ENCODE measurements around the gene EVI5. TPM values are rescaled to one million over a fixed set of nuclear protein-coding genes. Genes with fewer than 3 reads are reported as not detected.
"Not testable (repeated sequence)": the region's sequence is repeated elsewhere in the genome, so short reads cannot be mapped to it uniquely, and the experiment has no call there.

EVI5 gene
- total RNA-seq, 2 experiments from 2014 or later, result 2.6 to 14.0 TPM

- Mint-ChIP-seq H3K36me3 (no peaks in the 10 kb centered on the region), H3K4me1 (no peaks in the 10 kb centered on the region), H3K27me3 (peaks cover 30% of the 10 kb centered on the region), H3K4me3 (no peak overlapping the region), H3K27ac (no peak overlapping the region), H3K9me3 (ENCODE audit: low read depth) (no peaks in the 10 kb centered on the region)
- DNase-seq (no peak), ATAC-seq (no peak)
- CTCF ChIA-PET, result no interaction called here
Measured at GRCh38 chr1:92754719-92755050, 30.2 kb downstream of the EVI5 start.

- peaks cover 27% of the 10 kb centered on the region for H3K27me3 Mint-ChIP-seq
- CTCF ChIA-PET, result interaction anchor here (1.1 kb wide), 1 partner anchor 12 kb away, joined by 3 read pairs; no protein-coding TSS in a partner anchor
- H3K4me1 Mint-ChIP-seq, result no peaks in the 10 kb centered on the region
- H3K36me3 Mint-ChIP-seq, result no peaks in the 10 kb centered on the region
- H3K4me3 Mint-ChIP-seq, result no peak overlapping the region
- H3K27ac Mint-ChIP-seq, result no peak overlapping the region
- ATAC-seq (no peak), DNase-seq (no peak)
- H3K9me3 Mint-ChIP-seq (ENCODE audit: low read depth), result no peaks in the 10 kb centered on the region
Measured at GRCh38 chr1:92754000-92754718, 30.7 kb downstream of the EVI5 start.

GRCh38 chr1:92752719-92753118 is 32.2 kb downstream of the EVI5 start:
- H3K27me3 Mint-ChIP-seq, result peaks cover 19% of the 10 kb centered on the region
- DNase-seq (no peak), ATAC-seq (no peak)
- no peaks in the 10 kb centered on the region for H3K9me3 Mint-ChIP-seq (ENCODE audit: low read depth)
- H3K4me3 Mint-ChIP-seq, result no peak overlapping the region
- CTCF ChIA-PET, result no interaction called here
- no peaks in the 10 kb centered on the region for H3K36me3 Mint-ChIP-seq
- no peak overlapping the region for H3K27ac Mint-ChIP-seq
- H3K4me1 Mint-ChIP-seq, result no peaks in the 10 kb centered on the region

- CTCF ChIA-PET, result interaction anchor here (0.6 to 4.9 kb wide), 22 partner anchors 9 to 739 kb away, joined by 3 to 67 read pairs (median 4); partner anchors contain the start of gene RPL5
- ATAC-seq (peak; percentile 60), DNase-seq (peak; percentile 48)
- H3K4me3 Mint-ChIP-seq, result no peak overlapping the region
- no peaks in the 10 kb centered on the region for H3K9me3 Mint-ChIP-seq (ENCODE audit: low read depth)
- H3K36me3 Mint-ChIP-seq, result no peaks in the 10 kb centered on the region
- H3K27me3 Mint-ChIP-seq, result peaks cover 19% of the 10 kb centered on the region
- H3K27ac Mint-ChIP-seq, result no peak overlapping the region
- no peaks in the 10 kb centered on the region for H3K4me1 Mint-ChIP-seq
Measured at GRCh38 chr1:92749024-92749634, 35.8 kb downstream of the EVI5 start.

GRCh38 chr1:92748138-92748537 is 36.8 kb downstream of the EVI5 start:
- no peak for DNase-seq

GRCh38 chr1:92747735-92748134 is 37.2 kb downstream of the EVI5 start:
- Mint-ChIP-seq H3K36me3 (no peaks in the 10 kb centered on the region), H3K9me3 (ENCODE audit: low read depth) (no peaks in the 10 kb centered on the region), H3K27ac (no peak overlapping the region), H3K4me3 (no peak overlapping the region), H3K4me1 (no peaks in the 10 kb centered on the region), H3K27me3 (peaks cover 12% of the 10 kb centered on the region)
- CTCF ChIA-PET, result interaction anchor here (1.0 to 4.9 kb wide), 3 partner anchors 7 to 70 kb away, joined by 3 to 67 read pairs (median 11); no protein-coding TSS in a partner anchor
- DNase-seq (no peak), ATAC-seq (no peak)

More at GRCh38 chr1:92748138-92748537, 36.8 kb downstream of the EVI5 start:
- no peak overlapping the region for H3K27ac Mint-ChIP-seq
- CTCF ChIA-PET, result interaction anchor here (1.0 to 4.9 kb wide), 5 partner anchors 8 to 86 kb away, joined by 3 to 67 read pairs (median 11); no protein-coding TSS in a partner anchor
- ATAC-seq, result no peak
- no peaks in the 10 kb centered on the region for H3K9me3 Mint-ChIP-seq (ENCODE audit: low read depth)
- no peaks in the 10 kb centered on the region for H3K36me3 Mint-ChIP-seq
- no peaks in the 10 kb centered on the region for H3K4me1 Mint-ChIP-seq
- no peak overlapping the region for H3K4me3 Mint-ChIP-seq
- peaks cover 16% of the 10 kb centered on the region for H3K27me3 Mint-ChIP-seq

GRCh38 chr1:92746255-92746654 is 38.7 kb downstream of the EVI5 start:
- H3K4me3 Mint-ChIP-seq; DNase-seq; H3K27ac Mint-ChIP-seq; H3K36me3 Mint-ChIP-seq; ATAC-seq; H3K9me3 Mint-ChIP-seq (ENCODE audit: low read depth); H3K4me1 Mint-ChIP-seq: not testable (repeated sequence)
- CTCF ChIA-PET, result interaction anchor here (4.9 kb wide), 1 partner anchor 71 kb away, joined by 67 read pairs; no protein-coding TSS in a partner anchor
- H3K27me3 Mint-ChIP-seq, result peaks cover 11% of the 10 kb centered on the region

- H3K4me1 Mint-ChIP-seq, result no peaks in the 10 kb centered on the region
- H3K27ac Mint-ChIP-seq, result no peak overlapping the region
- no peaks in the 10 kb centered on the region for H3K36me3 Mint-ChIP-seq
- H3K27me3 Mint-ChIP-seq, result peaks cover 21% of the 10 kb centered on the region
- no peaks in the 10 kb centered on the region for H3K9me3 Mint-ChIP-seq (ENCODE audit: low read depth)
- H3K4me3 Mint-ChIP-seq, result no peak overlapping the region
- DNase-seq, result no peak
- CTCF ChIA-PET, result no interaction called here
- ATAC-seq, result no peak
Measured at GRCh38 chr1:92743221-92743620, 41.7 kb downstream of the EVI5 start.

GRCh38 chr1:92739669-92740524 is 45.0 kb downstream of the EVI5 start:
- H3K27me3 Mint-ChIP-seq, result peaks cover 40% of the 10 kb centered on the region
- H3K27ac Mint-ChIP-seq, result no peak overlapping the region
- CTCF ChIA-PET, result interaction anchor here (1.2 to 1.9 kb wide), 2 partner anchors 9 to 254 kb away, joined by 3 to 11 read pairs; no protein-coding TSS in a partner anchor
- ATAC-seq (no peak), DNase-seq (no peak)
- no peaks in the 10 kb centered on the region for H3K9me3 Mint-ChIP-seq (ENCODE audit: low read depth)
- peaks cover 2% of the 10 kb centered on the region for H3K4me1 Mint-ChIP-seq
- no peak overlapping the region for H3K4me3 Mint-ChIP-seq
- no peaks in the 10 kb centered on the region for H3K36me3 Mint-ChIP-seq

GRCh38 chr1:92736395-92736794 is 48.5 kb downstream of the EVI5 start:
- peaks cover 2% of the 10 kb centered on the region for H3K4me1 Mint-ChIP-seq
- CTCF ChIA-PET, result interaction anchor here (0.7 to 1.2 kb wide), 4 partner anchors 12 to 36 kb away, joined by 3 read pairs; no protein-coding TSS in a partner anchor
- ATAC-seq (no peak), DNase-seq (no peak)
- H3K9me3 Mint-ChIP-seq (ENCODE audit: low read depth), result no peaks in the 10 kb centered on the region
- H3K4me3 Mint-ChIP-seq, result no peak overlapping the region
- H3K36me3 Mint-ChIP-seq, result no peaks in the 10 kb centered on the region
- H3K27ac Mint-ChIP-seq, result no peak overlapping the region
- H3K27me3 Mint-ChIP-seq, result peaks cover 41% of the 10 kb centered on the region

- Mint-ChIP-seq H3K36me3 (no peaks in the 10 kb centered on the region), H3K4me1 (no peaks in the 10 kb centered on the region), H3K27me3 (peaks cover 24% of the 10 kb centered on the region), H3K27ac (no peak overlapping the region), H3K4me3 (no peak overlapping the region), H3K9me3 (ENCODE audit: low read depth) (no peaks in the 10 kb centered on the region)
- no peak for DNase-seq
- ATAC-seq, result no peak
- CTCF ChIA-PET, result interaction anchor here (0.7 kb wide), 1 partner anchor 1979 kb away, joined by 3 read pairs; no protein-coding TSS in a partner anchor
Measured at GRCh38 chr1:92730476-92730875, 54.4 kb downstream of the EVI5 start.

GRCh38 chr1:92728697-92729096 is 56.2 kb downstream of the EVI5 start:
- ATAC-seq, result no peak
- peaks cover 27% of the 10 kb centered on the region for H3K27me3 Mint-ChIP-seq
- H3K4me3 Mint-ChIP-seq, result no peak overlapping the region
- H3K9me3 Mint-ChIP-seq (ENCODE audit: low read depth), result no peaks in the 10 kb centered on the region
- no peak for DNase-seq
- H3K36me3 Mint-ChIP-seq, result no peaks in the 10 kb centered on the region
- H3K4me1 Mint-ChIP-seq, result no peaks in the 10 kb centered on the region
- no peak overlapping the region for H3K27ac Mint-ChIP-seq
- CTCF ChIA-PET, result no interaction called here

- H3K4me1 Mint-ChIP-seq; CTCF ChIA-PET; ATAC-seq; H3K4me3 Mint-ChIP-seq; H3K9me3 Mint-ChIP-seq (ENCODE audit: low read depth); H3K27ac Mint-ChIP-seq; H3K36me3 Mint-ChIP-seq; DNase-seq: not testable (repeated sequence)
- peaks cover 38% of the 10 kb centered on the region for H3K27me3 Mint-ChIP-seq
Measured at GRCh38 chr1:92723713-92724112, 61.2 kb downstream of the EVI5 start.

All from activated CD8-positive, alpha-beta memory T cell treated with anti-CD3 and anti-CD28 coated beads, Interleukin-2, amount 10 ng/mL, durations not matched to agents 7 days and 5 days (primary cell).